HG03139 (cell line): Measurements from ENCODE around the gene ZEB1.

Experiments used
- ATAC-seq: cut with Tn5 transposase; IDR thresholded peaks from one replicate; pipeline ENCODE4 v1.9.1; 2021; ENCODE audit not compliant: unreplicated experiment

Gene ZEB1

GRCh38 chr10:31318854-31319601 lies at the start of gene ZEB1:
Gene ZEB1, plus strand, starts transcription at chr10:31319216. Its CDS starts 19 bp downstream, at chr10:31319235.
- peak; percentile 33 for ATAC-seq

- no peak for ATAC-seq
Observed at GRCh38 chr10:31270954-31271353, 48.1 kb upstream of the ZEB1 start.

DNA sequence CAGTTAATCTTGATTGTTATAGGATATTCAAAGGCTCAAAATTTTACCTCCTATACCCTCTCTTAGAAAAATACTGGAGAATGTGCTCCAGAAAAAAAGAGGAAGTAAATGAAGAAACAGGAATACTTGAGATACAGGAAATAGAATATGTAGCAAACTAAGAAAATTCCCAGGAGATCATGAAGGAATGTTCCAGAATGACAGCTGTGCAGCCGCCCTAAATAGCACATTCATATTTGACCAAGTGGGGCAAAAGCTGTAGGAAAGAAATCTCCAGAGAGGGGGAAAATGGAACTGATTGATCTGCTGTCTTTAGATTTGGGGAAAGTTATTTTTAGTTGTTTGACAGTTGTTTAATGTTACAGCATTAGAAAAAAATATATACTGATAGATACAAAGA lies 46.2 kb upstream of the ZEB1 start:
- ATAC-seq, result no peak

DNA sequence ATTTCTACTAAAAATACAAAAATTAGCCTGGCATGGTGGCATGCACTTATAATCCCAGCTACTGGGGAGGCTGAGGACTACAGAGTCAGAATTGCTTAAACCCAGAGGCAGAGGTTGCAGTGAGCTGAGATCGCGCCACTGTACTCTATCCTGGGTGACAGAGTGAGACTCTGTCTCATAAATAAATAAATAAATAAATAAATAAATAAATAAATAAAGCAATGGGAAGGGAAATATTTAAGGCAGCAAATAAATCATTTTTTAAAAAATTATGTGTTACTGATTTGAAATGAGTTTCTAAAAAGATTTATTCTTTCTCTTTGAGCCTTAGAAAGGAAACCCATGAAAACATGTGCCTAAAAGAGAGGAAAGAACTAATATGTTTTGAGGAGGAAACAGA lies 45.2 kb upstream of the ZEB1 start:
- ATAC-seq, result no peak

GRCh38 chr10:31274310-31274709 lies 44.7 kb upstream of the ZEB1 start:
- no peak for ATAC-seq

GRCh38 chr10:31278279-31278941 lies 40.6 kb upstream of the ZEB1 start:
- no peak for ATAC-seq

DNA sequence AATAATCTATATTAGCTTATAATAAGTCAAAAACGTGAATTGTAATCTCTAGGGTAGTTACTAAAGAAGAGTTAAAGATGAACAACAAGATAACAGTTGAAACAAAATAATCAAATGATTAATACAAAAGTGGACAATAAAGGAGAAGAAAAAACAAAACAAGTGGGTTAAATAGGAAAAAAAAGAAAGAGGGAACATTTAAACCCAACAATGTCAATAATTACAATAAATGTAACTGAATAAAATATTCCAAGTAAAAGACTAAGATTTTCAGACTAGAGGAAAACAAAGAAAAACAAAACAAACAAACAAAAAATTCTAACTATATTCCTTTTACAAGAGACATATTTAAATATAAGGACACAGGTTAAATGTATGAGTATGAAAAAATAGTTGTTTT lies 38.0 kb upstream of the ZEB1 start:
- no peak for ATAC-seq

GRCh38 chr10:31288001-31288400 lies 31.0 kb upstream of the ZEB1 start:
- ATAC-seq, result no peak

DNA sequence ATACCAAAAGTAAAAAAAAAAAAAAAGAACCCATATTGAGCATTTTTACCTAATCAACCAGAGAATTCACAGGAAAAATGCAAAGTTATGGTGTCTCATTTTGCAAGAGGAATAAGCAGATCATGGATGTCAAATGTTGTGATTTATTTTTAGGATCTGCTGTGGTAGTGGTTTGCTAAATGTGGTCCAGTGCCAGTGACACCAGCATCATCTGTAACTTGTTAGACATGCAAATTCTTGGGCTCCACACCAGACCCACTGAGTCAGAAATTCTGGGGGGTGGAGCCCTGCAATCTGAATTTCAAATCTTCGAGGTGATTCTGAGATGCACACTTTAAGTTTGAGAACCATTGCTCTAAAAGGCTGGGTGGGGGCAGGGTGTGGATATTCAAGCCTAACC lies 30.1 kb upstream of the ZEB1 start:
- ATAC-seq, result no peak

GRCh38 chr10:31290386-31290785 lies 28.6 kb upstream of the ZEB1 start:
- no peak for ATAC-seq

DNA sequence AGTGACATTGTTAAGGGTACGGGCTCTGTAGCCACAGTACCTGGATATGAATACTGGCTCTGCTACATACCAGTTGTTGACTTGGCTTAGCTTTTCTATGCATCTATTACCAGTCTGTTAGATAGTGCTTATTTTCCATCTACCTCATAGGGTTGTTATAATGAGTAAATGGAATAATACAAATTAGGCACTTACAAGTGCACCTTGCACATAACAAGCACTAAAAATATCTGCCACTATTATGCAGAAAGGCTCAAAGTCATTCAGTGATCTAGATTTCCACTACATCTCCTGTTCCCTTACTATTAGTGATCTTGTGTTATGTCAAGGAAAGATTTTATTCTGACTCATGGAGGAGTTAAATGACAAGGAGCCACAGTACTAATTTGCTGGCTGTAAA lies 27.9 kb upstream of the ZEB1 start:
- ATAC-seq, result no peak

DNA sequence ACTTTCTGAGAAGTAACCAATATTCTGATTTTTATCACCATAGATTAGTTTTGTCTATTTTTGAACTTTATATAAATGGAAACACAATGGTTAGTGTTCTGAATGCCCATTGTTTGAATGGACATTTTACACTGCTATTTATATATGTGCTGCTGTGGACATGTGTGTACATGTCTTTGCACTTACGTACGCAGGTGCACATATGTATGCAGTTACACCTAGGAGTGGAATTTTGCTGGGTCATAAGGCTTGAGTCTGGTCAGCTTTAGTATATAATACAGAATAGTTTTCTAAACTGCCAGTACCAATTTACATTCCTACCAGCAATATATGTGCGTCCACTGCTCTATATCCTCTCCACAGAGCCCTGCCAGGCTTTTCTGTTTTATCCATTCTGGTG lies 24.5 kb upstream of the ZEB1 start:
- no peak for ATAC-seq

GRCh38 chr10:31296754-31297153 lies 22.3 kb upstream of the ZEB1 start:
- no peak for ATAC-seq

GRCh38 chr10:31299119-31299518 lies 19.9 kb upstream of the ZEB1 start:
- ATAC-seq, result no peak

DNA sequence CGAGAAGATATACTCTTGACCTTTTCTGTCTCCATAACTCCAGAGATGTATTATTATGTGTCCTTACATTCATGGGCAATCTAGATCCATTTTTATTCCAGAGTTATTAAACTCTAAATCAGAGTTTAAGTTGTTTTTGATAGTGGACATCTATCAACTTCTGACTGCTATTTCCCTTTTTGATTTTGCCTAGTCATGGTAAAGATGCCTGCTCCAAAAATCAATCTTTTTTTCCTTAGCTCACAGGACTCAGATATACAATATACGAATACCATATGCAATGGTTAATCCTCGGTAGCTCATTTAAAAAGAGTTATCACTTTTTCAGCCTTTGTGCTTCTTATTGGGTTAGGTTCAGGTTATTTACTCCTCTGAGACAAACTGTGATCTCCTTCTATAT lies 15.8 kb upstream of the ZEB1 start:
- no peak for ATAC-seq

GRCh38 chr10:31304291-31304970 lies 14.6 kb upstream of the ZEB1 start:
- ATAC-seq, result no peak

GRCh38 chr10:31313396-31313795 lies 5.6 kb upstream of the ZEB1 start:
- no peak for ATAC-seq

DNA sequence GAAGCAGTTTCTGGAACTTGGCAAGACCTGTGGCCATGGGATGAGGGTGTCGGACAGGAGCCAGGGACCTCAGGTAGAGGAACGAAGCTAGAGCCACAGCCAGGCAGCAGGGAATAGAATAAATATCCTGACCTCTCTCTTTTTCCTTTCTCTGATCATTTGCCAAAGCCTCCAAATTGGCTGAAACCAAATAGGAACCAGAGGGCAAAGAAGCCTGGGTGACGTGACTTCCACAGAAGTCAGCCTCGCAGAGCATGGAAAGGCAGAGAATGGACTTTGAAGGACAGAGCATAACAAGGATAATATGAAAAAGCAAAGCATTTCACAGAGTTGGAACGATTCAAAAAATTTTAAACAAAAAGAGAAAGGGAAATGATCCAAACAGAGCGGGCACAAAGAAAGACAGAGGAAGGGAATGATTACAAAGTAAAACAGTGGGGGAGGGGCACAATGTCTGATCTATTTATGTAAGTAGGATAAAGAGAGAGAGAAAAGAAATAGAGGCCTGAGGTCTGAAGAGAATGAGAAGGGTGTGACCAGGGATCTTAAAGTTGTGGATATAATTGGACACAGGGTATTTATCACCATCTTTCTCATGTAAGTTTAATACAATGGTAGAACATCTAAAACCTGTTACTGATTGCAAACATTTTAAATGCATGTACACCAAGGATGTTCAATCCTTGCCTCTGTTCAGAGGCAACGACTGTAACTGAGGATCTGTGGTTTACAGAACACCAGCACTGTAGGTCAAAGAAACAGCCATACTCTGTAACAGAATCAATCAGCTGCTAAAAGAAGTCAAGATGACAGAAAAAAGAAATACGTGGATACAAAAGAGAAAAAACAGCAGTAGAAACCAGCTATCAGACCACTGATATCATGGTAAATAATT lies 4.5 kb upstream of the ZEB1 start:
- ATAC-seq, result no peak

- ATAC-seq, result no peak
Observed at GRCh38 chr10:31315453-31315852, 3.6 kb upstream of the ZEB1 start.

DNA sequence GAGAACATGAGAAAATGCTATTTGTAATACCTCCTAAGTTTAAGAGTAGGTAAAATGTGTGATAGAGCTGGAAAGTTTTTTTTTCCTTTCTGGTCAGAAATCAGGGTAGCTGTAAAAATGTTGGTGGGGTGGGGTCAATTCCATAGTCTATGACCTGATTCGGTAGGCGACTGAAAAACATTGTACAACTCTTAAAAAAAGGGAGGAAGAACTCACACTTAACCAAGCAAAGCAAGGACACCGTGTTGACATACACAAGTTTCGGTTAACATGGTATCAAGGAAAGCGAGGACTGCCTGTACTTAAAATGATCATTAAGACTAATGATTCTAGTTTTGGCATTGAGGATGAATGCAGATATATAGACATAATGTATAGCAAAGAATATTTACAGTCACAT lies 1.8 kb upstream of the ZEB1 start:
- no peak for ATAC-seq
